A673 (cell line): Measurements from ENCODE around the gene NGEF. TPM values are rescaled to one million over a fixed set of nuclear protein-coding genes. Genes with fewer than 3 reads are reported as not detected.

Experiments used
- BruUV-seq: library from RNA; stranded (reverse); fragments of 400-500 nt; replicated peaks from 2 replicates; lab custom pipeline; 2021; lab: Mats Ljungman, UMichigan
- CTCF ChIA-PET: fragments of 300-600 bp; sonication (Branson Sonifier 250); formaldehyde crosslinking; loops from one replicate; lab custom pipeline; 2022; ENCODE audit warnings: antibody characterized with exemption; lab: Charles Lee
- POLR2A ChIA-PET: fragments of 300-600 bp; sonication (Branson Sonifier 250); formaldehyde crosslinking; loops from one replicate; lab custom pipeline; 2022; ENCODE audit warnings: antibody characterized with exemption; ENCODE audit not compliant: low non-redundant PET; lab: Charles Lee
- DNase-seq: peaks from one replicate; pipeline ENCODE4 v3.0.0-alpha.2; 2015; ENCODE audit warnings: low spot score
- H3K27ac ChIP-seq: fragments of 200-600 bp; sonication (generic); 2 replicates; pipeline ENCODE4 v1.5.1; 2016; ENCODE audit warnings: mixed run types, low read depth, mild to moderate bottlenecking, mixed read lengths, antibody characterized with exemption, low read length; ENCODE audit not compliant: poor library complexity, severe bottlenecking
- H3K27me3 ChIP-seq: fragments of 200-600 bp; sonication (generic); replicated peaks from 2 replicates; pipeline ENCODE4 v1.6.1; 2017; ENCODE audit warnings: mixed run types, low read depth, mild to moderate bottlenecking, mixed read lengths, antibody characterized with exemption, low read length; ENCODE audit not compliant: insufficient read depth, poor library complexity
- H3K36me3 ChIP-seq: fragments of 200-600 bp; sonication (generic); 2 replicates; pipeline ENCODE4 v1.6.1; 2016; ENCODE audit warnings: mixed run types, mild to moderate bottlenecking, mixed read lengths, antibody characterized with exemption, low read length; ENCODE audit not compliant: insufficient read depth, poor library complexity, severe bottlenecking
- H3K4me1 ChIP-seq: fragments of 200-600 bp; sonication (generic); 2 replicates; pipeline ENCODE4 v1.6.1; 2017; ENCODE audit warnings: mixed run types, mild to moderate bottlenecking, mixed read lengths, antibody characterized with exemption, low read length; ENCODE audit not compliant: insufficient read depth, poor library complexity, severe bottlenecking
- H3K4me3 ChIP-seq: fragments of 200-600 bp; sonication (generic); 2 replicates; pipeline ENCODE4 v1.5.1; 2016; ENCODE audit warnings: low read depth, mixed run types, mild to moderate bottlenecking, mixed read lengths, low read length; ENCODE audit not compliant: poor library complexity, severe bottlenecking
- H3K9me3 ChIP-seq: fragments of 200-600 bp; sonication (generic); 2 replicates; pipeline ENCODE4 v1.6.1; 2016; ENCODE audit warnings: mixed run types, low read depth, mild to moderate bottlenecking, mixed read lengths, antibody characterized with exemption, low read length; ENCODE audit not compliant: poor library complexity, severe bottlenecking
- CTCF ChIP-seq: fragments of 300-800, 200-600 bp; sonication (generic); conservative IDR thresholded peaks from 2 replicates; pipeline ENCODE4 v1.5.1; 2017; ENCODE audit warnings: low read depth, mild to moderate bottlenecking, antibody characterized with exemption, low read length, moderate library complexity, mixed read lengths
- EZH2 ChIP-seq: fragments of 200-600 bp; sonication (generic); IDR thresholded peaks from 2 replicates; pipeline ENCODE4 v1.6.1; 2017; ENCODE audit warnings: borderline replicate concordance, low read depth, mild to moderate bottlenecking, mixed read lengths, antibody characterized with exemption, low read length; ENCODE audit not compliant: poor library complexity, severe bottlenecking
- intact Hi-C: fragments of 100-400 bp; cut with micrococcal nuclease; formaldehyde crosslinking; loops from one replicate; pipeline ENCODE4 v1.10.0; 2022; ENCODE audit not compliant: unreplicated experiment
- total RNA-seq: library from RNA; stranded (reverse); gene quantifications from 2 replicates; pipeline ENCODE4 v1.2.3, GENCODE V29; 2021

Gene NGEF
- total RNA-seq, 1 experiment from 2014 or later: 0.69 TPM

GRCh38 chr2:232974396-232974795 lies 38.7 kb downstream of the NGEF start:
- no peaks in the 10 kb centered on the region for H3K9me3 ChIP-seq
- intact Hi-C loops: no loop called here
- no peak for TF ChIP-seq EZH2
- TF ChIP-seq CTCF: no peak
- H3K27me3 ChIP-seq: no peaks in the 10 kb centered on the region
- ChIA-PET CTCF (no interaction called here), POLR2A (no interaction called here)
- no peaks in the 10 kb centered on the region for H3K36me3 ChIP-seq
- no peak for DNase-seq
- no peaks in the 10 kb centered on the region for H3K4me1 ChIP-seq
- no peak overlapping the region for H3K4me3 ChIP-seq
- H3K27ac ChIP-seq: no peak overlapping the region
- no TSS peak for BruUV-seq

GRCh38 chr2:232973796-232974195 lies 39.3 kb downstream of the NGEF start:
- CTCF ChIA-PET: no interaction called here
- H3K27me3 ChIP-seq: no peaks in the 10 kb centered on the region
- no peak overlapping the region for H3K27ac ChIP-seq
- POLR2A ChIA-PET: no interaction called here
- BruUV-seq: no TSS peak
- H3K4me1 ChIP-seq: no peaks in the 10 kb centered on the region
- intact Hi-C loops: no loop called here
- TF ChIP-seq CTCF (no peak), EZH2 (no peak)
- H3K9me3 ChIP-seq: no peaks in the 10 kb centered on the region
- DNase-seq: no peak
- H3K36me3 ChIP-seq: no peaks in the 10 kb centered on the region
- no peak overlapping the region for H3K4me3 ChIP-seq

GRCh38 chr2:232973011-232973735 lies 39.9 kb downstream of the NGEF start:
- Histone ChIP-seq H3K36me3 (no peaks in the 10 kb centered on the region), H3K27ac (no peak overlapping the region), H3K4me1 (no peaks in the 10 kb centered on the region), H3K9me3 (no peaks in the 10 kb centered on the region), H3K27me3 (no peaks in the 10 kb centered on the region), H3K4me3 (no peak overlapping the region)
- ChIA-PET CTCF (no interaction called here), POLR2A (no interaction called here)
- intact Hi-C loops: no loop called here
- no TSS peak for BruUV-seq
- DNase-seq: no peak
- TF ChIP-seq EZH2 (no peak), CTCF (no peak)
